Mesendoderm (in vitro differentiated cells): Measurements from ENCODE around the gene EOLA2.
"Not testable (repeated sequence)": the region's sequence is repeated elsewhere in the genome, so short reads cannot be mapped to it uniquely, and the experiment has no call there.

ENCODE experiments used
- DNase-seq: peaks from one replicate; pipeline ENCODE4 v3.0.0; 2013
- H2AK5ac ChIP-seq: 2 replicates; pipeline ENCODE4 v1.6.1; 2013; ENCODE audit warnings: low read length, inconsistent platforms
- H2BK120ac ChIP-seq: 2 replicates; pipeline ENCODE4 v1.6.1; 2013; ENCODE audit warnings: low read depth, mild to moderate bottlenecking, low read length, moderate library complexity, mixed read lengths
- H2BK15ac ChIP-seq: replicated peaks from 2 replicates; pipeline ENCODE4 v1.6.1; 2013; ENCODE audit warnings: low read depth, mild to moderate bottlenecking, moderate library complexity
- H2BK5ac ChIP-seq: 2 replicates; pipeline ENCODE4 v1.6.1; 2013; ENCODE audit warnings: low read length, inconsistent platforms
- H3K18ac ChIP-seq: 2 replicates; pipeline ENCODE4 v1.6.1; 2013; ENCODE audit warnings: mild to moderate bottlenecking, low read length, mixed read lengths
- H3K23ac ChIP-seq: one replicate; pipeline ENCODE4 v1.6.1; 2013; ENCODE audit warnings: low read length
- H3K27ac ChIP-seq: 2 replicates; pipeline ENCODE4 v1.5.1; 2013; ENCODE audit warnings: low read depth, mild to moderate bottlenecking, inconsistent platforms, low read length, moderate library complexity
- H3K27me3 ChIP-seq: 2 replicates; pipeline ENCODE4 v1.6.1; 2013; ENCODE audit warnings: low read length, control low read depth, mild to moderate bottlenecking, inconsistent platforms; ENCODE audit not compliant: insufficient read depth, poor library complexity
- H3K36me3 ChIP-seq: 2 replicates; pipeline ENCODE4 v1.6.1; 2013; ENCODE audit warnings: low read length, inconsistent platforms; ENCODE audit not compliant: control insufficient read depth, insufficient read depth
- H3K4ac ChIP-seq: one replicate; pipeline ENCODE4 v1.6.1; 2013; ENCODE audit warnings: low read depth, mild to moderate bottlenecking, low read length, moderate library complexity
- H3K4me1 ChIP-seq: 2 replicates; pipeline ENCODE4 v1.6.1; 2013; ENCODE audit warnings: low read depth, low read length, inconsistent platforms; ENCODE audit not compliant: control insufficient read depth
- H3K4me2 ChIP-seq: 2 replicates; pipeline ENCODE4 v1.6.1; 2013; ENCODE audit warnings: low read length
- H3K4me3 ChIP-seq: 2 replicates; pipeline ENCODE4 v1.5.1; 2013; ENCODE audit warnings: mild to moderate bottlenecking, low read length
- H3K56ac ChIP-seq: one replicate; pipeline ENCODE4 v1.6.1; 2013; ENCODE audit warnings: low read length
- H3K79me1 ChIP-seq: 2 replicates; pipeline ENCODE4 v1.6.1; 2013; ENCODE audit warnings: low read length, inconsistent platforms
- H3K79me2 ChIP-seq: 2 replicates; pipeline ENCODE4 v1.6.1; 2013; ENCODE audit warnings: mild to moderate bottlenecking, low read length; ENCODE audit not compliant: control insufficient read depth, insufficient read depth
- H3K9ac ChIP-seq: 2 replicates; pipeline ENCODE4 v1.6.1; 2013; ENCODE audit warnings: low read length, inconsistent platforms
- H4K5ac ChIP-seq: one replicate; pipeline ENCODE4 v1.6.1; 2013; ENCODE audit warnings: low read length
- H4K8ac ChIP-seq: one replicate; pipeline ENCODE4 v1.6.1; 2013; ENCODE audit warnings: low read depth, mild to moderate bottlenecking, control low read depth, low read length, moderate library complexity
- WGBS: extraction: QIAGEN DNeasy Blood & Tissue Kit; methylation state at CpG from one replicate; pipeline ENCODE4 v1.1.7; 2013; ENCODE audit warnings: low lambda C conversion rate, missing lambda C conversion rate; ENCODE audit not compliant: insufficient coverage; ENCODE audit errors: extremely low coverage; 5-methylcytosine and 5-hydroxymethylcytosine counted together

The EOLA2 gene

GRCh38 chrX:149948016-149948415 lies 9.7 kb upstream of the EOLA2 start:
- Histone ChIP-seq H3K4me2 (no peak overlapping the region), H3K36me3 (no peaks in the 10 kb centered on the region), H3K18ac (no peak overlapping the region), H2BK5ac (no peak overlapping the region), H2BK120ac (no peak overlapping the region), H4K5ac (no peak overlapping the region), H3K4me1 (no peaks in the 10 kb centered on the region), H3K9ac (no peak overlapping the region), H3K27ac (no peak overlapping the region), H4K8ac (no peak overlapping the region), H3K79me2 (no peaks in the 10 kb centered on the region), H3K4ac (no peak overlapping the region), H3K23ac (no peak overlapping the region), H3K79me1 (no peaks in the 10 kb centered on the region), H2BK15ac (no peak overlapping the region), H3K27me3 (no peaks in the 10 kb centered on the region), H3K4me3 (no peak overlapping the region), H3K56ac (no peak overlapping the region), H2AK5ac (no peak overlapping the region)
- DNase-seq, result peak; percentile 63
- WGBS, result no CpG with 5 or more reads among the region's 3 CpGs

- H3K4me1 ChIP-seq, H3K56ac ChIP-seq, H3K4ac ChIP-seq, H3K4me3 ChIP-seq, H3K79me2 ChIP-seq, H2AK5ac ChIP-seq, H4K5ac ChIP-seq, H3K27me3 ChIP-seq, H3K36me3 ChIP-seq, H2BK15ac ChIP-seq, H2BK5ac ChIP-seq, H3K9ac ChIP-seq, H3K18ac ChIP-seq, H4K8ac ChIP-seq, H3K23ac ChIP-seq, H2BK120ac ChIP-seq, H3K79me1 ChIP-seq, H3K27ac ChIP-seq, DNase-seq, H3K4me2 ChIP-seq: not testable (repeated sequence)
- no CpG with 5 or more reads among the region's 3 CpGs for WGBS
Measured at GRCh38 chrX:149946932-149947331, 8.6 kb upstream of the EOLA2 start.

DNA sequence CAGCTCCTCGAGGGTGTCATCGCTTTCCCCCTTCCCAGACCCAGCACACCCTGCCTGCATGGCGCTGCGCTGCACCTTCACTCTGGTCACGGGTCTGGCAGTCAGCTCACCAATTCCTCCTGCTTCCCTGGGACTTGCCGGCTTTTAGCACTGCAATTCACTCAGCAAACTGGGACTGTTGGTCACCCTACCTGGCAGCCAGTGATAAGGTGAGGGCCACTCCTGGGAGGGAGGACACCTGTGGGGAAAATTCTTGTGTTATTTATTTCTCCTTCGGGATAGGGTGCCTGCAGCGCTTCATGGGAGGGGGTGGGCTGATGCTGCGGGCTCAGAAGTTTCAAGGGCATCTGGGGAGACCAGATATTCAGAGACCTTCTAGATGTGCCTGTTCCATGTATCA lies 7.5 kb upstream of the EOLA2 start:
- not testable (repeated sequence) for H2BK120ac ChIP-seq, H3K4me2 ChIP-seq, H3K36me3 ChIP-seq, H3K79me1 ChIP-seq, H3K4me1 ChIP-seq, H3K23ac ChIP-seq, H2BK5ac ChIP-seq, H3K56ac ChIP-seq, H3K79me2 ChIP-seq, H3K27ac ChIP-seq, H3K18ac ChIP-seq, DNase-seq, H4K8ac ChIP-seq, H2AK5ac ChIP-seq, H3K9ac ChIP-seq, H3K27me3 ChIP-seq, H2BK15ac ChIP-seq, H4K5ac ChIP-seq, H3K4ac ChIP-seq, H3K4me3 ChIP-seq
- no CpG with 5 or more reads among the region's 9 CpGs for WGBS

DNA sequence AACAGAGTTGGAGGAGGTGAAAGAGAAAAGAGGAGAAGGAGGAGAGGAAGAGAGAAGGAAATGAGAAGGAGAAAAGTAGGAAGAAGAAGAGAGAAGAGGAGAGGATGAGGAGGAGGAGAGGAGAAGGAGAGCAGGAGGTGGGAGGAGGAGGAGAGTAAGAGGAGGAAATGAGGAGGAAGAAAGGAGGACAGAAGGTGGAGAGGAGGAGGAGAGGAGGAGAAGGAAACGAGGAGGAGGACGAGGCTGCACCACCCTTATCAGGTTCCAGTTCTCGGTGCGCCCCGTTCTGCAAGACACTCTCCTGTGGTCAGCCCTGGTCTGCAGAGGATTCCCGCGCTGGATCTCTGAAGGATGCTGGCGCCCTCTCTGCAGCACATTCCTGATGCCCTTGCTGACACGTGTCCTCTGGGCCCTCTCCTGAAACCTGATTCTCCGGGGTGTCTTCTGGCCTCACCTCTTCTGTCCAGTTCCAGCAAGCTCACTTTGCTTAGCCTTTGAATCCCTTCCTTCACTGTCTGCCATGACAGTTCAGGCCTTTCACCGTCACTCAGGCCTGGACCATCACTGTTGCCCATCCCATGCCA lies 6.9 kb upstream of the EOLA2 start:
- not testable (repeated sequence) for H3K9ac ChIP-seq, H3K4ac ChIP-seq, H3K36me3 ChIP-seq, H3K79me2 ChIP-seq, H4K8ac ChIP-seq, H3K4me1 ChIP-seq, H3K23ac ChIP-seq, H4K5ac ChIP-seq, H2AK5ac ChIP-seq, H3K4me2 ChIP-seq, H3K27ac ChIP-seq, H2BK120ac ChIP-seq, DNase-seq, H3K4me3 ChIP-seq, H2BK5ac ChIP-seq, H3K18ac ChIP-seq, H2BK15ac ChIP-seq, H3K56ac ChIP-seq, H3K27me3 ChIP-seq, H3K79me1 ChIP-seq
- no CpG with 5 or more reads among the region's 11 CpGs for WGBS

GRCh38 chrX:149940674-149941024 lies 2.4 kb upstream of the EOLA2 start:
- not testable (repeated sequence) for H3K18ac ChIP-seq, H4K5ac ChIP-seq, H3K23ac ChIP-seq, H3K79me1 ChIP-seq, H3K36me3 ChIP-seq, H3K4me2 ChIP-seq, H4K8ac ChIP-seq, H2AK5ac ChIP-seq, H3K27me3 ChIP-seq, H2BK5ac ChIP-seq, H3K4ac ChIP-seq, H2BK120ac ChIP-seq, H3K27ac ChIP-seq, H3K4me3 ChIP-seq, H3K79me2 ChIP-seq, H3K4me1 ChIP-seq, DNase-seq, H3K56ac ChIP-seq, H2BK15ac ChIP-seq
- no CpG with 5 or more reads among the region's 11 CpGs for WGBS
- peak overlapping the region; percentile 30 for H3K9ac ChIP-seq
